Epithelial cell of esophagus (primary cell): Measurements from ENCODE around the gene ZNF317.

ENCODE experiments used
- DNase-seq: peaks from one replicate; pipeline ENCODE4 v3.0.0; 2010; ENCODE audit warnings: low read depth
- H3K4me3 ChIP-seq: 2 replicates; pipeline ENCODE4 v1.5.1; 2011; ENCODE audit warnings: mild to moderate bottlenecking, low read length, control low read depth
- CTCF ChIP-seq: IDR thresholded peaks from 2 replicates; pipeline ENCODE4 v1.5.1; 2011; ENCODE audit warnings: low read depth, mild to moderate bottlenecking, low read length, control low read depth, inconsistent platforms; ENCODE audit not compliant: insufficient read depth; ENCODE audit errors: missing control alignments

The ZNF317 gene

GRCh38 chr19:9149997-9150396 is 9.8 kb downstream of the ZNF317 start:
- peak; percentile 61 for DNase-seq
- TF ChIP-seq CTCF = no peak
- H3K4me3 ChIP-seq = no peak overlapping the region

GRCh38 chr19:9150650-9151049 is 10.5 kb downstream of the ZNF317 start:
- no peak overlapping the region for H3K4me3 ChIP-seq
- no peak for TF ChIP-seq CTCF
- no peak for DNase-seq

GRCh38 chr19:9151367-9151766 is 11.2 kb downstream of the ZNF317 start:
- TF ChIP-seq CTCF = no peak
- no peak overlapping the region for H3K4me3 ChIP-seq
- peak; percentile 44 for DNase-seq

GRCh38 chr19:9155591-9155990 is 15.4 kb downstream of the ZNF317 start:
- no peak overlapping the region for H3K4me3 ChIP-seq
- no peak for DNase-seq
- no peak for TF ChIP-seq CTCF

- DNase-seq = no peak
- no peak overlapping the region for H3K4me3 ChIP-seq
- no peak for TF ChIP-seq CTCF
Measured at GRCh38 chr19:9156304-9156703, 16.1 kb downstream of the ZNF317 start.

- no peak overlapping the region for H3K4me3 ChIP-seq
- DNase-seq = no peak
- TF ChIP-seq CTCF = no peak
Measured at GRCh38 chr19:9159891-9160290, 19.7 kb downstream of the ZNF317 start.

- TF ChIP-seq CTCF = no peak
- no peak overlapping the region for H3K4me3 ChIP-seq
- DNase-seq = no peak
Measured at GRCh38 chr19:9161427-9161826, 21.2 kb downstream of the ZNF317 start.
